ENCODE data around the gene THTPA. TPM values are rescaled to one million over a fixed set of nuclear protein-coding genes. Genes with fewer than 3 reads are reported as not detected.

The THTPA gene
- total and polyA plus RNA-seq, 2 of the 13 experiments (the other 11 are each of a cell fraction or from before 2014, with no cell fraction given): 7.4 to 8.7 TPM

- 0 out of 2 replicates have a peak, but pooled peaks have one; percentile 82 for TF ChIP-seq TRIM22 (IDR thresholded peaks at IDR 0.05)
- no peak for TF ChIP-seq GPBP1L1 (CRISPR knock-in tag; IDR thresholded peaks at IDR 0.05)
- TF ChIP-seq LBX2 (CRISPR knock-in tag; IDR thresholded peaks at IDR 0.05; ENCODE audit: borderline replicate concordance): no peak
- peak; percentile 59; the same call in 1 of the 2 replicates for TF ChIP-seq ZFX (CRISPR knock-in tag; IDR thresholded peaks at IDR 0.05; ENCODE audit: low read depth)
- no peak for TF ChIP-seq IRF9 (CRISPR knock-in tag; IDR thresholded peaks at IDR 0.05; ENCODE audit: borderline replicate concordance)
- TF ChIP-seq CHD2 (IDR thresholded peaks at IDR 0.05; ENCODE audit: low read depth, low read length): no peak
- TF ChIP-seq SAFB2 (CRISPR knock-in tag; IDR thresholded peaks at IDR 0.05; ENCODE audit: borderline replicate concordance, low read depth): no peak
- no peak for TF ChIP-seq ZNF326 (CRISPR knock-in tag; IDR thresholded peaks at IDR 0.05; ENCODE audit: borderline replicate concordance)
- no peak for TF ChIP-seq PREB (CRISPR knock-in tag; IDR thresholded peaks at IDR 0.05)
- no peak for TF ChIP-seq NFE2L2 (IDR thresholded peaks at IDR 0.05; ENCODE audit: low read length)
- TF ChIP-seq RELA (CRISPR knock-in tag; IDR thresholded peaks at IDR 0.05): no peak
- TF ChIP-seq ZSCAN5A (CRISPR knock-in tag; IDR thresholded peaks at IDR 0.05; ENCODE audit: borderline replicate concordance): no peak
- no peak for TF ChIP-seq ZFP90 (CRISPR knock-in tag; IDR thresholded peaks at IDR 0.05; ENCODE audit: borderline replicate concordance)
- TF ChIP-seq ZNF883 (CRISPR knock-in tag; IDR thresholded peaks at IDR 0.05; ENCODE audit: not compliant biosample characterization): peak; percentile 42
- TF ChIP-seq ZNF556 (CRISPR knock-in tag; IDR thresholded peaks at IDR 0.05; ENCODE audit: borderline replicate concordance): 0 out of 2 replicates have a peak, but pooled peaks have one; percentile 48
- TF ChIP-seq KMT2B (CRISPR knock-in tag; IDR thresholded peaks at IDR 0.05): no peak
- no peak for TF ChIP-seq ZSCAN22 (CRISPR knock-in tag; IDR thresholded peaks at IDR 0.05)
- no peak for TF ChIP-seq ZNF33B (CRISPR knock-in tag; IDR thresholded peaks at IDR 0.05)
Measured at GRCh38 chr14:23544511-23545447, 11.3 kb upstream of the THTPA start (continued).

Data from HepG2 (cell line).